IPS-11a (cell line): ENCODE results near the gene FTO.

Experiments used
- H3K4me3 ChIP-seq: one replicate; pipeline ENCODE4 v1.5.1; 2013; ENCODE audit warnings: low read depth, low read length, control low read depth

Gene FTO

DNA sequence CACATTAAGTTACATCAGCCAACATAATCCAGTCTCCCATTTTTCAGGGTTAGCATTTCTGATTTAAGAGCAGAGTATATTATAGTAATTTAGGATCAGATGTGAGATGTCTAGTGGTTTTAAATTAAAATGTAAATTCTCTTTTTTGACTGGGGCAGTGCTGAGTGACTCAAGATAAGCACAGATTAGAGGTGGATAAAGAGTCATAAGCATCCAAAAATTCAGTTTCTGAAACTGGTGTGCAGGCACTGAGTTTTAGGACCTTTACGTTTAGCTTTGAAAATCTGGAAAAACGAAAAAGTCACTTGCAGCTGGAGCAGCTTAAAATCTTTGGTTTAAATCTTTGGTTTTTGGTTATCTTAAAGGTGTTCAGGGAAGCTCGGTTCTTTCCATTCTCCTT is 190.7 kb downstream of the FTO start:
- H3K4me3 ChIP-seq = no peak overlapping the region

DNA sequence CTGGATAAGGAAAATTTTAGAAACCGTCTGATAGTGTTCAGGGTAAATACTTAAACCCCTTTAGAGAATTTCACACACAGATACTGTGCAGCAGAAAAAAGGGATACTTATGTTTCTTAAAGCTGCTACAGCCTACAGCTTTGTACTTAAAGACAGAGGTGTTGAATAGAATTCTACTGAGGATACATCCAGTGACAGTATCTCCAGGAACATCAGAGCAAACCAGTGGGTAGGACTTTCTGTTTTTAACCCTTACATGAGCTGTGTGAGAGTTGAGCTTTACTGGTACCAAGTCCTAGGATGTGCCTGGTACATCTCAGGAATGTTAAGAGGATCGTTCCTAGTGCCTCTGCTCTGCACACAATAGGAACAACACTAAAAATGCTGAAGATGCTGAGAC is 191.5 kb downstream of the FTO start:
- H3K4me3 ChIP-seq = no peak overlapping the region

DNA sequence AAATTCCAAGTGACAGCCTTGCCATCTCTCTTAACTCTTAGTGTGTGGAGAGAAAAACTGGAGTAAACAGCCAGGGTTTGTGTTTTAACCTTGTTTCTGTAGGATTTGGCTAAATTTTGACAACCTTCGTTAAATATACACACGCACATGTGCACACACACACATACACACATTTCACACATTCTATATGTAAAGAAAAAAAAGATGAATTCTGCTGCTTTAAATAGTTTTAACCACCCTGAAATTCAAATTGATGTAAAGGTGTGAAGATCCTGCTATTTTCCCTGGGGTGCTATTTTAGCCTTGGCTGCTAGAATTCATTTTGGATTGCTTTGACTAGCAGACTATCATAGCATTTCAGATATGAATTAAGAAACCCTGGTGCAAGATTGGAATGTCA is 191.9 kb downstream of the FTO start:
- no peak overlapping the region for H3K4me3 ChIP-seq

DNA sequence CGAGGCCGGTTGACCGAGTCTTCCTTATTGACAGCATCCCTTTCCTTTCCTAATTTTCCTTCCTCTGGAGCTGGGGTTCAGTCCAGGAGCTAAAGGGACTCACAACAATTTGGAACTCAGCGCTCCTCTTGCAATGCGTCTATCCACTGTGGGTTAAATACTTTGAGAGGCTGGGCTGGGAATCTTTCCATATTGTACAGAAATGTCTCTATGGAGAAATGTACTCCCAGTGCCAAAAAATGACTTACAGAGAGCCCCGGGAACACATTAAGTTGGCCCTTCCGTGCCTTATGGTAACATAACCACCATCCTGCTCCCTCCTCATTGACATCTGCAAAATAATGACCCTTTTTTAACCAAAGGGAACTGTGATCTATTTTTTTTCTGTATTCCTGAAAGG is 192.8 kb downstream of the FTO start:
- H3K4me3 ChIP-seq = no peak overlapping the region

DNA sequence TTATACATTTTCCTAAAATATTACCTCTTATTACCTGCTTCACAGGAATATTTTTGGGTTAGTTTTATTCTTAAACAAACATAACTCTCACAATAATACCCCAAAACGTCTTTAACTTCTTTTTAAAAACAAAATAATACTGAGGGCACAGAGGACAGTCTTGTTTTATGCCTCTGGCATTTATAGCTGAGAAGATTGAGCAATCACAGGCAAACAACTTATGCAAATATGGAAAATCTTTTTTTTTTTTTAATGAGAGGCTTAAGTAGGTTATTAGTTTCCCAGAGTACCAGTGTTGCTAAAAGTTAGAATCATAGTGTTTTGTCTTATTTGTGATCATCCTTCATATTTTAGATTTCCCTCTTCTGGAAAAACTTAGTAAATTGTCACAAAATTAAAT is 195.0 kb downstream of the FTO start:
- H3K4me3 ChIP-seq = no peak overlapping the region

DNA sequence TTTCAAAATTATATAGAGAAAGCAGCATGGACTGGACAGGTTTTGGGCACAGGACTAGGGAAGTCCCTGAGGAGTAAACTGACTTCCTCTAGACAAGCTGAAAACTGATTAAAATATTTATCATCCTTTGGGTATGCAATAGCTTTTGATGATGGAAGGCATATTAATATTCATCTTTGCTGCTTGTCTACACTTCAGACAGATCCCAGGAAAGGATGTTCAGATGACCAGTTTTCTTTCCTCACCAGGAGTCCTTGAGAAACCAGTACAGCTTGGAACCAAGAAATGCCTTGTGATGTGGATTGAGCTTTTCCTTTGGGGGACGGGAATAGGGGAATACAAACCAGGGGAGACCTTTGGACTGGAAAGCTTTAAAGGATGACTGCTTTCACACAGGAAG is 195.5 kb downstream of the FTO start:
- H3K4me3 ChIP-seq = no peak overlapping the region

DNA sequence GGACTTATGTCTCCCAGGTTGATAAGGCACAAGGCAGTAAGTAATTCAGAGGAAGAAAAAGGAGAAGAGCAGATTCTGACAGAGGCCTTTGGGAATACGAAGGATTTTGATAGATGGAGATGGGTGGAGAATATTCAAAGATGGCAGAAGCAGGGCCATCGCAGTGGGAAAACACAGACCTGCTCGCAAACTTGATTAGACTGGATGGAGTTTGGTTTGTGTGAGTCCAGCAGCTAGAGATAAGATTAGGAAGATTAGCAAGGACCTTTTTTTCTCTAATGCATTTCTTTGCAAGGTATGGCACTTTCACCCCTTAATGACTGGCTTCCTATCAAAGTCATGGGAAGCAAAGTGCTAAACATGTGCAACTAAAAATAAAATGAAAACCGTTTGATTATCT is 196.7 kb downstream of the FTO start:
- no peak overlapping the region for H3K4me3 ChIP-seq

DNA sequence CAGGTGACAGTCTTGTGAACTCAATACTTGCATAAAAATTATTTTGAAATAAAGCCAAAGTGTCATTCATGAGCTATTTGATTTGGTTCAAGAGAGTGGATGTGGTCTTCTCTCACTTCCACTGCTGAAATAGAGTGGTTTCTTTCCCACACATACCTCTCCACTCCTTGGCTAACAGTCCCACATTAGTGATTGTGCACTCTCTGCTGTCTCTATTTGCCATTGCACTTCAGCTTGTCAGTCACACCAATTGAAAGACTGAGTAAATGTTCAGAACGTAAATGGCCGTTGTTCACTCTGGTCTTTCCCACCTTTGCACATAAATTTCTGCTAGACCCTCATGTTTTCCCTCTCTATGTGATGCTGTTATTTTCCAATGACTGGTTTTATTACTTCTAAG is 197.5 kb downstream of the FTO start:
- H3K4me3 ChIP-seq = no peak overlapping the region

DNA sequence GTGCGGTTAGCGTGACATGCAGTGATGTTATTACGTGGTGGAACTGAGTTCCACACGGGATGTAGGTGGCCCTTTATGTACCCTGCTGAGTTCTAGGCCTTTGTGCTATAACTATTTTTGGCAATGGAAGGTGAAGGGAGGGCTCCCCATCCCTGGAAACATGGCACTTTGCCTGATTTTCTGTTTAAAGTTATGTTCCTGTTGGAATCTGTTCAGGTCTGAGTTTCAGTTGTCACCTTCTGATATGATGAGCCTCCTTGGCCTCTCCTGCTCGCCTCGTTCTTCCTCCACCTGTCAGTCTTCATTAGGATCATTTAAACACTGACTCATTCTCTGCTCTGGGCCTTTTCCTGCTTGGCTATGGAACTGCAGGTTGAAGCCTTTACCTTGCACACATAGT is 200.6 kb downstream of the FTO start:
- no peak overlapping the region for H3K4me3 ChIP-seq

DNA sequence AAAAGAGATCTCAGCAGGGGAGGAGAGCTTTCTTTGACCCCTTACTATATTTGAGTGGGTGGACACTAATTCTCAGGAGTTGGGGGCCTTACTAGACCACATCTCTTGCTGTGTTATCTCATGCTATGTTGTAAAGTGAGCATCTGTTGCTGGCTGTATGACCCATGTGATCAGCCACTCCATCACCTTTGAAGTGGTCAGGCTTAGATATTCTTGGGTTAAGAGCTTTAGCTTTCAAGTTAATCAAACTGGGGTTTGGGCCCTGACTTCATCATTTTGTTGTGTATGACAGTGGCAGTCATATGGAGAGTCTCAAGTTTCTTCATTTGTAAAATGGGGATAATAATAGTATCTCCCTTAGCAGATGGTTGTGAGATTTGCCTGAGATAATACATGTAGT is 201.1 kb downstream of the FTO start:
- no peak overlapping the region for H3K4me3 ChIP-seq

DNA sequence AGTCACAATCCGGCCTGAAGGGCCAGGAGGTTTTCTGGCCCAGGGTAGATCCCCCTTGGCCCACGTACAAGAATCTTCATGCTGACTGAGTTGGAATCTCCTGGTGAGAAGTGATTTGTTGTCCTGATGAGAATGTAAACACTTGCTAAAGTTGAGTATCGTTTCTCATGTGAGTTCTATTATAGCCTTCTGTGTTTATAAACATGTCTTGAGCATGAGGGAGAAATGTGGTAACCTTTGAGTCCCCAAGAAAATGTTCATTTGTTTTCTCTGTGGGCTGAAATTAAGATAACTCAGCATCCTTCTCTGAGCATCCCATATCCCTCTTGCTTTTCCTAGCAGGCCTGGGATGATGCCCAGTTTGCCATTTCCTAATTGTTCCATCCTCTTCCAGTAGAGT is 204.8 kb downstream of the FTO start:
- H3K4me3 ChIP-seq = no peak overlapping the region

DNA sequence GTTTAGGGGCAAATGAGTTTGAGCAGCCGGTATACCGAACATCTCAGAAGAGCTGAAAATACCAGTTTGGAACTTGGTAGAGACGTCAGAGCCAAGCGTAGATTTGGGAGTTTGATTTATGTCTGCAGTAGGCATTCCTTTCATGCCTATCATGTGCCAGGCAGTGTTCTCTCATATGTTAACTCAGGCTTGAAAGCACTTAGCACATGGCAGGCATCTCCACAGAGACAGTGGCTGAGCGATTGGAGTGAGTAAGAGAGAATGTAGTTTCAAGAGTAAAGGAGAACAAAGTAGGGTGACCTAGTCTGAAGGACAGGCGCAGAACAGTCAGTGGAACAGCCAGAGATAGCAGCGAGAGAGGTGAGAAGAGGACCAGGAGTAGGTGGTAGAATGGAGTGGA is 207.0 kb downstream of the FTO start:
- H3K4me3 ChIP-seq = no peak overlapping the region

DNA sequence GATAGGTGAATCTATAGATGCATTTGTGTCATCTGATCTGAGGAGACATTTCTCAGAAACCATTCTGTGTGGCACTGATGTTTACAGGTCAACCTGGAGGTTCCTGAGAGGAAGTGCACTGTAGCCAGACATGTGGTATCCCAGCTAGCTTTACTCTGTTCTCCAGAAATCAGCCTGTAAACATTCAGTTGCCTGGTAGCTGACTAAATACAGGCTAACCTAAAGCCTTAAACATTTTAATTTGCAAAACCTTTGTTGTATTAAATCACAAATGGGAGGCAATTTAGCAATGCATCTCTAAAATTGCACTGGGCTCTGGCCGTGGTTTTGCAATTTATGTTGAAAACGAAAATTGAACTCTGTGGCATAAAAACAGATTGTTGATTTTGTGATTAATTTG is 207.6 kb downstream of the FTO start:
- H3K4me3 ChIP-seq = no peak overlapping the region

DNA sequence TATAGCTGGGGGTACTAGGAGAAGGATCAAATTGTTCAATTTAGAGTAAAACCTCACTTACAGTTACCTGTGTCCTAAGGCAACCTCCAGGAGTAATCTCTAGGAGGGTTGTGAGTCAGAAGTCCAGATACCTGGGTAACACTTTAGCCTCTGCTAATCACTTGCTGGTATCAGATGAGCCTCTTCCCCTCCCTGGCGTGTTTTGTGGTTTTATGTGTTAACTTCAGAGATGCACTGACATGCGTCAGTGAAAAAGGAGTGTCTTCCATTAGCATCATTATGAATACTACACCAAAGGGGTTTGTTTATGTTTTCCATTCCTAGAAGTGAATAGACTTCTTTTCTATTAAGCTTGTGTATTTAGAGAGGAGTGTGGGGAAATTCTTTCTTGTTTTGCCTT is 208.2 kb downstream of the FTO start:
- H3K4me3 ChIP-seq = no peak overlapping the region

DNA sequence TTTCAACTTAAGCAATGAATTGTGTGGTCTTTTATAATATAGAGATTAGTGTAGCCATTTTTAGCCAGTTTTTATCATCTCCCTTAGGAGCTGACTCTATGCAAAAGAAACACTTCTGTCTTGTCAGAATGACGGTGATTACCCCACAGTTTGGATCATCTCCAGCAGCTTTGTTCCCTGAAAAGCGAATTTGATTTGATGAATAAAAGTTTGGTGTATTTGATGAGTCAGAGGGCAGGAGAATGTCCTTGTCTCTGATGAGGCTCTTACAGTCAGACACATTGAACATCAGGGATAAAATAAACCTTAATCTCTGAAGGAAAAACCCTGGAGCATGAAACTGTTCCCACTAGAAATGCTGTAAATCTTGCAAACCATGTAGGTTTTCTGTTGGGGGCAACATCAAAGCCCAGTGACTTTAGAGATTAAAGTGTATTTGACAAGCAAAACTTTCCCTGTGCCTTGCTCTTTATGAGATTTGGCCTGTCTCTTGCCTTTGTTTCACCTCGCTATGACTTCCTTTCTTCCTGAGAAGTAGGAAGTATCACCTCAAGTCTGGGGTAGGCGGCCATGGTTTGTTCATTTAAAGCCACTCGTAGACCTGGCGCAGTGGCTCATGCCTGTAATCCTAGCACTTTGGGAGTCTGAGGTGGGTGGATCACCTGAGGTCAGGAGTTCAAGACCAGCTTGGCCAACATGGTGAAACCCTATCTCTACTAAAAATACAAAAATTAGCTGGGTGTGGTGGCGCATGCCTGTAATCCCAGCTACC is 209.3 kb downstream of the FTO start:
- H3K4me3 ChIP-seq = no peak overlapping the region

DNA sequence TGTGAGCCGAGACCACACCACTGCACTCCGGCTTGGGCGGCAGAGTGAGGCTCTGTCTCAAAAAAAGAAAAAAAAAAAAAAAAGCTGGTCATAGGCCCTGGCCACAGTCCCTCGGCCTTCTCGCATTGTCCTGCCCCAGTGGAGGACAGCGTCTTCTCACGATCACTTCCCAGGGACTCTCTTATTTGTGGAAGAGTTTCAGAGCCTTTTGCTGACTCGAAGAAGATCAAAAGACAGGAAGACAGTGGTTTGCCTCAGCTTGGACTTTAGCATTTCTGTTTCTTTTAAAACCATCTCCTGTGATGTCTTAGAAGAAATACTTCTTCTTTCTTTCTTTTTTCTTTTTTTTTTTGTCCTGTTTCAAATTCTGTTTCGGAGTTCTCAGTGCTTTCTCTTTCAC is 210.0 kb downstream of the FTO start:
- no peak overlapping the region for H3K4me3 ChIP-seq

DNA sequence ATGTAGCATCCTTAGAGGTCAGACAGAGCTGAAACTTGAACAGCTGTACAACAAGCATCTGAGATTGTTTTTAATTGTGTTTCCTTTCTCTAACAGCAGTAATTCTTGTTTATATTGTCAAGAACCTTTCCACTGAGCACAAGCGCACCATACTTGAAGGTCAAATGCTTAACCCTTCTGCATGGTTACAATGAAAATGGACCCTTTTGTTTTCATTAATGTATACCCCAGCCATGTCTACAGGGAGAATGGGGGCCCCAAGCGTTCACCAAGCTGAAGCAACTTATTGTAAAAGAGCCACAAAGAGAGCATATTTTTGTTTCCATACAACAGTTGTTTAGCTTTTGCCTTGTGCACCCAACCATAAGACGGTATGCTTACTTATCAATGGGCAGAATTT is 210.8 kb downstream of the FTO start:
- no peak overlapping the region for H3K4me3 ChIP-seq

DNA sequence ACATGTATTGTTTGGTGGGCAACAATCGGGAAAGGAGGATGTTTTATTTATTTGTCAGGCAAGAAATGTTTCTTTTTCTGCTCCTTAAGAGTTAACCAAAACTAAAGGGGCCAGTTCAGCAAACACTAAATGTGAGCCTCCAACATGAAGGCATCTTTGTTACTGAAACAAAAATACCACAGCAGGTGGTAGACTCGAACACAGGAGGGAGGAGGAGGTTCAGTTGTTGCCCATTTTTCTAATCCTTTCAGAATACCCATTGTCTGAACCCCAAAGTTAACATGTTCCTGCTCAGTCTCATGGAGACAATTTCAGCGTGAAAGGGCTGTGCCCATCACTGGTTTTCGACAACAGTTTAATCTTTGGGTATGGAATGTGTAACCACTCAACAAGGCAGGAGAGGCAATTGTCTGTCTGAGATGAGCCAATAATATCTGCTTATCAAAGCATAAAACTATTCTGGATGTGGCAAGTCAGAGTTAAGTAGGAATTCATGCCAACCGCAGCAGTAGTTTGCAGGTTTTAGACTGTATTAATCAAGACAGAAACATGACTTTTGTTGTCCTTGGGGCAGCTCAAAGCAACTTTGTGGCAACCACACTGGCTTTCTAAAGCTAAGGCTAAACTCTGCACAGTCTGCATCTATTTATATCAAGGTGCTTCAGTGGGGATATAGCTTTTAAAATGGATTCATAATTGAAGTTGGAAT is 211.7 kb downstream of the FTO start:
- H3K4me3 ChIP-seq = no peak overlapping the region

DNA sequence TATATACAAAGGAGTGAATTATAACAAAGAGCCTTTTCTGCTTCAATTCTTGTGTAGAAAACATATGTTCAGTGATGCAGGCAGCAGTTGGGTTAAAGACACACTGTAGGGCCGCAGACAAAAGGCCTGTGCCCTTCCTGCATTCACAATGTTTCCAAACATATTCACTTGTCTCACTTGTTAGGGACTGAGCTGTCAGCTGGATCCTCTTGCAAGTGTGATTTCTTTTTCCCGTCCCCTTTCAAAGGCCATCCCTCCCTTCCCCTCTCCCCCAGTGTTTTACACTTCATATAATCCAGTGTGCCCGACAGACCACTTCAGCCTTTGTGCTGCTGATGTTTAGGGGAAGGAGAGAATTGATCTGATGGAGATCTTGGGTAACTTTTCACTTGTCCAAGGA is 217.0 kb downstream of the FTO start:
- no peak overlapping the region for H3K4me3 ChIP-seq

DNA sequence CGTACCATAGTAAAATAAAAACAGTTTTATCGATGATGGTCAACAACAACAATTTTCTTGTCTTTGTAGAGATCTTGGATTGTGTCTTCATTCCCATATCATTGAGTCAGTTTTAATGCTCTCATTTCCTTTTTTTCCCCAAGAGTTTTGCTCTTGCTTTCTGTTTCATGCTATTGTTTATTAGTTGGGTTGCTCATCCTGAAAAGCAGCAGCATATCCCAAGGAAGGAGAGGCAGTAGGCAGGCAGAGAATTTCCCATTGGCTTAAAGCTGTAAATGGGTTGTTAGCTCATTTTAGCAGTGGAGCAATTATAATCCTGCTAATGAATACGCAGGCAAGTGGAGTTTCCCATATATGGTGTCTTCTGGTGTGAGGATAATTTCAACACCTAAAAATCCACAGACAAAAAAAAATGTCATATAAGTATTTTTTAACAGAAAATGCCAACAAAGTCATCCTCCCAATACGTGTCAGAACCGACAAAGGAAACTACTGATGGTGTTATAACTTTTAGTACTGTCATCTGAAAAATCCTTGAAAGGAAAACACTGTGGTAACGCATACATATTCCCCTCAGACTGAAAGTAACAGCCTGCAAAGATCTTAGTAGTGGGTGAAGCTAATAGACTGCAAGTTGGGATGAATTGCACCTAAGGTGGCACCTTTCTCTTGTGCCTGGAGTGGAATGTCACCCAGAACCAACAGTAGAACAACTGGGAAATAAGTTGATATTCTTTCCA is 218.3 kb downstream of the FTO start:
- H3K4me3 ChIP-seq = no peak overlapping the region

DNA sequence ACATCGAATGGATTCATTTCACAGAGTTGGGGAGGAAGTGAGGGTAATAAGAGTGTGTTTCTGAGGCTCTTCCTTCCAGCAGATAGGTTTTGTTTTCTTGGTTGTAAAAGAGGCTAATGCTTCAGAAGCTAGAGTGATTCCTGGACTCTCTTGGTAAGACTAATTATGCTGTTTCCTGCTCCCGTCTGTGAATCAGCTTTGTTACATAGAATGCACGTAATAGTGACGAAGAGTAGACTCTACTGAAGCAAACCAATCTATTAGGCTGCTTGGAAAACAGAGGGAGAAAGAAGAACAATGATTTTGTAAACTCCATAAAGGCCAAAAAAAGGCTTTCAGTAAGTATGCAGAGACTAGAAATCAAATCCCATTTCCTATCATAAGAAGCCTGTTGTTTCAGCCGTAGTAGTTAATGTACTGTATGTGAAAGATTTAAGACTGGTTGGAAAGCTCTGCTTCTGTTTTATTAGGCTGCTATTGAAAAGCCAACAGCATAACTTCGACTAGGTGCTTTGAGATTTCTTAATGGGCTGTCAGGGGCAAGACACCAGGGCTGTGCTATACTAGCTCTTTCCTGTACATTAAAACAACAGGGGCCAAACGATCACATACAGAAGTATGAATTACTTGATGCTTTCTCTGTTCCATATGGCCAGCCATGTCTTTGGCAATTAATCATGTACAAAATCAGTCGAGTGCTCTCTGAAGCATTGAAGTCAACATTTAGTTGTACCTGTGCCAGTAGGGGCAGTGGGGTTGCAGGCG is 219.0 kb downstream of the FTO start:
- H3K4me3 ChIP-seq = no peak overlapping the region
